NCI-H2029 treated with DMSO at 0.1 percent for 48 hours (cell line): ENCODE data around the gene SLC22A17.
A peak's percentile ranks its signal among the peaks of the same experiment; 100 is the strongest.
"Not testable (repeated sequence)": the region's sequence is repeated elsewhere in the genome, so short reads cannot be mapped to it uniquely, and the experiment has no call there.

Experiments used
- DNase-seq: peaks from one replicate; lab custom pipeline; 2025; lab: John Stamatoyannopoulos, UW

Gene SLC22A17

GRCh38 chr14:23339506-23340268 lies 13.0 kb downstream of the SLC22A17 start:
- DNase-seq = no peak

- no peak for DNase-seq
These were observed 17.1 kb downstream of the SLC22A17 start for GRCh38 chr14:23335623-23336022.

DNA sequence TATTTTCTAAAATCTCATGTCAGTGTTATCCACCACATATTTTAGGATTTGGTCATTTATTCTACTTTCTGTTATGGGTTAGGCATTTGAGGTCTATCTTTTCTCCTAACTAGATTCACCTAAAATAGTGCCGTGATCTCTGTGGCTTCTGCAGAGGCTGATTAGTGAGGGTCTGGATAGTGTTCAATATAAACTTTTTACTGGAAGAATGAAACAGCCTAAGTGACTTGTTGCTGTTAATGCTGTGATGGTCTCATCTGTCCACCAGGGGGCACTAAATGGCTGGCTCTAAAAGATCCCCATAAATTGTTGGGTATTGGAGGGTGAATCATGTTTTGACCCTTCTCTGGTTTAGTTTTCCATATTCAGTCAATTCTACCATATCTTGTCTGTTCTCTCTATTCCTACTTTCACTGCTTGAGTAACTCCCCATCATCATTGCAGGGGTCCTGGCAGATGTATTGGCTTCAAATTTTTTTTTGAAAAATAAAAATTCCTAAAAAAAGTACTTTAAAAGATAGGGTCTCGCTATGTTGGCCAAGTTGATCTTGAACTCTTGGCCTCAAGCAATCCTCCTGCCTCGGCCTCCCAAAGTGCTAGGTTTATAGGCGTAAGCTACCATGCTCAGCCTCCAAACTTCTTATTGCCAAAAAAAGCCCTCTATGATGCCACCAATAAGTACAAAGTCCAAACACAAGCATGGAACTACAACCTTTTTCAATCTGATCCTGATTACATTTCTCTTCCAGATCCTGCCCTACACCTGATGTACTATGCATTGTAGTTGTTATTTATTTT lies 24.5 kb downstream of the SLC22A17 start:
- DNase-seq = peak; percentile 99

GRCh38 chr14:23326491-23327332 lies 26.0 kb downstream of the SLC22A17 start:
- DNase-seq = no peak

- DNase-seq = not testable (repeated sequence)
These were observed 26.9 kb downstream of the SLC22A17 start for GRCh38 chr14:23325746-23326145.

DNA sequence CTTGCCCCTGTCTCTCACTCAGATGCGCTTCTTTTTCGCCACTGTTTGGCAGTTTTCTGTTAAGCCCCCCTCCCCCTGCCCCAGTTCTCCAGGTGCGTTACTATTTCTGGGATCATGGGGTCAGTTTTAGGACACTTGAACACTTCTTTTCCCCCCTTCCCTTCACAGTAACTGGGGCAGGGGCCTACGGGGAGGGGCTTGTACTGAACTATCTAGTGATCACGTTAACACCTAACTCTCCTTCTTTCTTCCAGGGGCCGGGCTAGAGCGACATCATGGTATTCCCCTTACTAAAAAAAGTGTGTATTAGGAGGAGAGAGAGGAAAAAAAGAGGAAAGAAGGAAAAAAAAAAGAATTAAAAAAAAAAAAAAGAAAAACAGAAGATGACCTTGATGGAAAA lies 27.7 kb downstream of the SLC22A17 start:
- DNase-seq = no peak

GRCh38 chr14:23324455-23324846 lies 28.2 kb downstream of the SLC22A17 start:
- DNase-seq = no peak

- DNase-seq = no peak
These were observed 28.7 kb downstream of the SLC22A17 start for GRCh38 chr14:23323838-23324454.

- no peak for DNase-seq
These were observed 29.8 kb downstream of the SLC22A17 start for GRCh38 chr14:23322568-23323517.

GRCh38 chr14:23321572-23322547 lies 30.8 kb downstream of the SLC22A17 start:
- peak; percentile 97 for DNase-seq

DNA sequence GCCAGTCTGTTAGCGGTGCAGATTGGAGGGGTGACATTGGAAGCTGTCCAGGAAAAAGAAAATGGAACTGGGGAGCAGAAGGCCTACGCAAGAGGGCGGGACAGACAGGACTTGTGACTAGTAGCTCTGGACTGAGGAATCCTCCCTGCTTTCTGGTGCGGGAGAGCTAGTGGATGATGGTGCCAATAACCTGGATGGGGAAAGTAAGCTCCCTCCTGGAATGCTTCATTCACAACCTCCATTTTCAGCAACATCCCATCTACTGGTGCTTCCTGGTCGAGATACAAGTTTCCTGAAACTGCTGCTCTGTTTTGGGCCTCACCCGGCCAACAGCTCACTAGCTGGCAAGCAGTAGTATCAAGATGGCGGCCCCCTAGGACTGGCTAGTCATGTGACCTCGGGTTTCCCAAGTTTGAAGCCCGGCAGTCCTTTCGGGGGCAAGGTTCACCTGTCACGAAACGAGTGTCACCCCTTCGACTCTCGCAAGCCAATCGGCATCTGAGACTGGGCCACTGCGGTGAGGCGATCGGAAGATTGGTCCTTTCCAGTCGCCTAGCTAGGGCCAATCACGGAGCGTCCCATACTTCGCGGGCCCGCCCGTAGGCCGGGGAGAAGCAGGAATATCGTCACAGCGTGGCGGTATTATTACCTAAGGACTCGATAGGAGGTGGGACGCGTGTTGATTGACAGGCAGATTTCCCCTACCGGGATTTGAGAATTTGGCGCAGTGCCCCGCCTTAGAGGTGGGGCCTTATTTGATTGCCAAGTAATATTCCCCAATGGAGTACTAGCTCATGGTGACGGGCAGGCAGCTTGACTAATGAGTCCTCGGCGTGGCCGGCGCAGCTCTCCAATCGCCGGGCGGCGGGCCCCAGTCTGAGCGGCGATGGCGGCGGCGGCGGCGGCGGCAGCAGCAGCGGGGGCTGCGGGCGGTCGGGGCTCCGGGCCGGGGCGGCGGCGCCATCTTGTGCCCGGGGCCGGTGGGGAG lies 31.8 kb downstream of the SLC22A17 start, which contains the start of gene PABPN1:
Gene PABPN1 (plus strand): TSS at position 874 of the 988 bp plus-strand sequence. CDS start 13 bp downstream, at position 887.
- DNase-seq = peak; percentile 100

- no peak for DNase-seq
These were observed 32.7 kb downstream of the SLC22A17 start for GRCh38 chr14:23319746-23320583.

DNA sequence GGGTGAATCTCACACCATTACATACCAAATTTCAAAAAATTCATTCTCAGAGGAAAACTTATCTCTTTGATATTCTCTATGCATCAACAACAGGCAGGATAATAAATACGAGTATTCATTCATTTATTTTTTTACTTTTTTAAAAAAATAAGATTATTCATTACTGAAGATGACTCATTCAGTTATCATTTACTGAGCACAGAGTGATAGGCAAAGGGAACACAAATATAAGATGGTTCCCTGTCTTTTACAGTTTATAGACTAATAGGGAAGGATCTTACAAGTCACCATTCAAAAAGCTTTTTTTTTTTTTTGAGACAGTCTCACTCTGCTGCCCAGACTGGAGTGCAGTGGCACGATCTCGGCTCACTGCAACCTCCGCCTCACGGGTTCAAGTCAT lies 36.4 kb downstream of the SLC22A17 start:
- DNase-seq = no peak

GRCh38 chr14:23310546-23310945 lies 42.1 kb downstream of the SLC22A17 start:
- no peak for DNase-seq

GRCh38 chr14:23308721-23309445 lies 43.8 kb downstream of the SLC22A17 start:
- no peak for DNase-seq
